Measurements from ENCODE around the gene NDUFC2.
"Not testable (repeated sequence)": the region's sequence is repeated elsewhere in the genome, so short reads cannot be mapped to it uniquely, and the experiment has no call there.

The NDUFC2 gene

DNA sequence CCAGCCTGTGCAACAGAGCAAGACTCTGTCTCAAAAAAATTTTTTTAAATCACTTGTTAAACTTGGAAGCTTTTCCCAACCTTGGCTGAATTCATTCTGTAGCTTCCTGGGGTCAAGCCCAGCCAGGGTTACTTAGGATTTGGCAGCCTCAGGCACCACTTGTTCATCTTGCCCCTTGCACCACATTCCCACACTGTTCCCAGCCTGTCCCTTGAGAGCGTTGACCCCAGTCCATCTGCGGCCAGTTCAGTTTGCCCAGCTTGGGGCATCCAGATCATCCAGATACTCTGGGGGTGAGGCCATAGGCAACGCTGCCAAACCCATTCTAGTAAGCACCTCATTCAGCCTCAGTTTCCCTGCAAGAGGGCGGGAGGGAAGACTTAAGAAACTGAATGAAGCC is 24.7 kb downstream of the NDUFC2 start:
- DNase-seq (ENCODE audit: low read depth in 3 of 3), result no peak

GRCh38 chr11:78050964-78051831 is 28.5 kb downstream of the NDUFC2 start:
- no peak for DNase-seq (ENCODE audit: low read depth in 3 of 3)

GRCh38 chr11:78049348-78049747 is 30.3 kb downstream of the NDUFC2 start:
- no peak for DNase-seq (ENCODE audit: low read depth in 3 of 3)

- no peak for DNase-seq (ENCODE audit: low read depth in 3 of 3)
Measured at GRCh38 chr11:78048561-78048960, 31.1 kb downstream of the NDUFC2 start.

- DNase-seq (ENCODE audit: low read depth in 3 of 3), result no peak
Measured at GRCh38 chr11:78046486-78046854, 33.2 kb downstream of the NDUFC2 start.

- DNase-seq (ENCODE audit: low read depth in 3 of 3), result peak; percentile 57 to 64 (median 58)
Measured at GRCh38 chr11:78045851-78046485, 33.7 kb downstream of the NDUFC2 start.

DNA sequence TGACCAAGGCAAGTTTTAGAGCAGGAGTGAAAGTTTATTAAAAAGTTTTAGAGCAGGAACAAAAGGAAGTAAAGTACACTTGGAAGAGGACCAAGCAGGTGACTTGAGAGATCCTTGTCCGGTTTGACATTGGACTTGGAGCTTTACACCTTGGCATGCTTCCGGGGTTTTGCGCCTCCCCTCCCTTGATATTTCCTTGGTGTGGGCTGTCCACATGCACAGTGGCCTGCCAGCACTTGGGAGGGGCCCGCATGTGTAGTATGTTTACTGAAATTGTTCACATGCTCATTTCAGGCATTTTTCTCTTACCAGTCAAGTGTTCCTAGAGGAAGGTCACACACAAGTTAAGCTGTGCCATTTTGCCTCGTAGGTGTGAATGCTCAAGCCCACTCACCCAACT is 35.0 kb downstream of the NDUFC2 start:
- DNase-seq (ENCODE audit: low read depth in 3 of 3), result no peak

DNA sequence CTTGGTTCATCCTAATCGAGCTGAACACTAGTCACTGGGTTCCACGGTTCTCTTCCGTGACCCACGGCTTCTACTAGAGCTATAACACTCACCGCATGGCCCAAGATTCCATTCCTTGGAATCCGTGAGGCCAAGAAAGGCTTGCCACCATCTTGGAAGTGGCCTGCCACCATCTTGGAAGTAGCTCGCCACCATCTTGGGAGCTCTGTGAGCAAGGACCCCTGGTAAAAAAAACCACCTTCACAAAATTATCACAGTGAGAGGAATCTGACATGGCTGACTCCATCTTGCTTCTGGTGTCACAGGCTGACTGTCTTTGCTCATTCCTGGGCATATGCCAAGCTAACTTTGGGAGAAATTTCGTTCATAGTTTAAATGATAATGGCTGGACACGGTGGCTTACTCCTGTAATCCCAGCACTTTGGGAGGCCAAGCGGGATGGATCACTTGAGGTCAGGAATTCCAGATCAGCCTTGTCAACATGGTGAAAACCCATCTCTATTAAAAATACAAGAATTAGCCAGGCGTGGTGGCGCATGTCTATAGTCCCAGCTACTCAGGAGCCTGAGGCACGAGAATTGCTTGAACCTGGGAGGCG is 37.7 kb downstream of the NDUFC2 start:
- DNase-seq (ENCODE audit: low read depth in 3 of 3), result no peak

GRCh38 chr11:78041380-78041719 is 38.3 kb downstream of the NDUFC2 start:
- DNase-seq (ENCODE audit: low read depth in 3 of 3), result not testable (repeated sequence)

DNA sequence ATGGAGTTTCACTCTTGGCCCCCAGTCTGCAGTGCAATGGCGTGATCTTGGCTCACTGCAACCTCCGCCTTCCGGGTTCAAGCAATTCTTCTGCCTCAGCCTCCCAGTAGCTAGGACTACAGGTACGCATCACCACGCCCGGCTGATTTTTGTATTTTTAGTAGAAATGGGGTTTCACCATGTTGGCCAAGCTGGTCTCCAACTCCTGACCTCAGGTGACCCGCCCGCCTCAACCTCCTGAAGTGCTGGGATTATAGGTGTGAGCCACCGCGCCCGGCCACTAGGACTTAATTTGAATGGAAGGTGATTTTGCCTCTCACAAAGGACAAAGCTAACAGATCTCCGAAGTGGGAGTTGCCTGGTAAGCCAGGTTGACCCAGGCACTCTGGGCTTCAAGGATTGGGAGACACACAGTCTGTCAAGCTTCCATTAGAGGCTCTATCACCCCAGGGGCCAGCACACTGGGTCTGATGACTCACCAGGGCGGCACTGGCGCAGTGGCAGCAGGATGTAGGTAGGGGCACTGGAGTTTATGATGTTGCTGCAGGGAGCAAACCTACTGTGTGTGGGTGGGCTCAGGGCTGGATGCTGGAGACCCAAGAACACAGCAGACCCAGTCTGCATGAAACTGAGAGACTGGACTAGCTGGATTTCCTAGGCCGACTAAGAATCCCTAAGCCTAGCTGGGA is 38.8 kb downstream of the NDUFC2 start:
- DNase-seq (ENCODE audit: low read depth in 3 of 3), result no peak

DNA sequence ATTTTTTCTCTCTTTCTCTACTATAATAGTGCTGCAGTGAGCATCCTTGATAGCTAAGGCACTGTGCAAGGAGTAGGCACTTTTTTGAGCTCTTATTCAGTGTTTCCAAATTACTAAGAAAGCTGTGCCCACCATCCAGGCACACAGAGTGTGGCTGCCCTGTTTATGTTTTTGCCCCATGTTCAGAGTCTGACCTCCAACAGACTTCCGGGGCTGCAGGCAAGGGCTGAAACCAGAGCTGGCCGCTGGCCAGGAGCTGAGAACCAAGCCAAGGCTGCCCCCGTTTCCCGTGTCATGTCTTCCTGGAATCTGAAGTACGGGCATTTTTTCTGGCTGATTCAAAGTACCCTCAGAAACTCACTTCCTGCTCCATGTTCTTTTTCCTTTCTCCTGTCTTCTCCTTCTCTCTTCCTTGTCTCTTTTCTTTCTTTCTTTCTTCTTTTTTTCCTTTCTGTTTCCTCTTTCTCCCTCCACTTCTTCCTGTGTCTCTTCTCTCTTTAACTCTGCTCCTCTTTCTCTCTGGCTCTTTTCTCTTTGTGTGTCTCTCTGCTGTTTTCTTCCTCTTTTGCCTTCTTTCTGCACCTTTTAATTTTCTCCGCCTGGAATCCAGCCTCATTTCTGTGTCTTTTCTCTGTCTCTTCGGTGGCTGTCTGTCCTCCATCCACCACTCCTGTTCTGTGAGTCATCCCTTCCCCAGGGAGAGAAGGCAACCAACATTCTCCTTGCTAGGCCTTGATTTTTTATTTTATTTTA is 39.6 kb downstream of the NDUFC2 start:
- DNase-seq (ENCODE audit: low read depth in 3 of 3), result no peak

GRCh38 chr11:78039391-78039918 is 40.2 kb downstream of the NDUFC2 start:
- no peak for DNase-seq (ENCODE audit: low read depth in 3 of 3)

- no peak for DNase-seq (ENCODE audit: low read depth in 3 of 3)
Measured at GRCh38 chr11:78038697-78039313, 40.9 kb downstream of the NDUFC2 start.

- DNase-seq (ENCODE audit: low read depth in 3 of 3), result no peak
Measured at GRCh38 chr11:78037825-78038620, 41.6 kb downstream of the NDUFC2 start.

DNA sequence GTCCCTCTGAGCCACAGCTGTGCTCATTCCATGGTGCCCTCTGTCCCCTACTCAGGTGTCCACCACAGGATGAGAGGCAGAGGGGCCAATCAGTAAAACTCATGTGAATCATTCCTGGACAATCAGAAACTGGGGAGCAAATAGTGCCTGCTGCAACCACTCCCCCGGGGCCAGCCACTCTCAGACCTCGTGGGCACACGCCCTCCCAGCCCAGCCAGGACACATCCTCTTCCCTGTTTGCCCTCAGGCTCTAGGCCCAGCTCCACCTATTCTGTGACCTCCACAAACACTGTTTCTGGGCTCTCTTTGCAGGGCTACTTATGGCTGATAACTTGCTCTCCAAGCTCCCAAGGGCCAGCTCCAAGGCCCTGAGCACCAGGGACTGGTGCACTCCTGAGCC is 42.6 kb downstream of the NDUFC2 start:
- no peak for DNase-seq (ENCODE audit: low read depth in 3 of 3)

DNA sequence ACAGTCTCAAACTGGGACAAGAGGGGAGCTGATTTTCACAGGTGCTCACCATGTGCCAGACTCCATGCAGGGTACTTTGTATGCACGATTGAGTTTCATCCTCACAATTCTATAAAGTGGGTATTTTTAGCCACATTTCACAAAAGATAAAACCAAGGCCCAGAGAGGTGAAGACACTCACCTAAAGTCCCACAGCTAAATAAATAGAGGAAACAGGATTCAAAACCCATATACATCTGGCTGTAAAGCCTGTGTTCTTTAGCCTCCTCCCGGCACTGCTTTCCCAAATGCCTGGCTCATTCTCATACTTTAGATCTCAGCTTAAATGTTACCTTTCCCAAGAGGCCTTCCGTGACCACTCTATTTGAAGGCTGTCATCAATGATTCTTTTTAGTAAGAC is 43.3 kb downstream of the NDUFC2 start:
- DNase-seq (ENCODE audit: low read depth in 3 of 3), result no peak

GRCh38 chr11:78034623-78035022 is 45.0 kb downstream of the NDUFC2 start:
- DNase-seq (ENCODE audit: low read depth in 3 of 3), result no peak

DNA sequence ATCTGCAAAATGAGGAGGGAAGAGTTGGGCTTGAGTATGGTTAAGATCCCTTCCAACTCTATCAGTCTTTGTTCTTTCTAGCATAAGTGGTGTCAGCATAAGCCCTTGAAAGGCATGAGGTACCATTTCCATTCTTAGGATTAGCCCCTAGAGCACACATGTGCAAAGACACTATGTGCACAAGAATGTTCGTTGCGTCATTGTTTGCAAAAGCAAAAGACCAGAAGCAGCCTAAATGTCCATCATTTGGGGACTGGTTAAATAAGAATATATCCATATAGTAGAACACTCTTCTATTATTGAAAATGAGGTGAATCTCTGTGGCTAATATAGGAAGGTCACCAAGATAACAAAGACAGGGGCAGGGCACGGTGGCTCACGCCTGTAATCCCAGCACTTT is 46.6 kb downstream of the NDUFC2 start:
- no peak for DNase-seq (ENCODE audit: low read depth in 3 of 3)

- DNase-seq (ENCODE audit: low read depth in 3 of 3), result no peak
Measured at GRCh38 chr11:78032090-78032489, 47.6 kb downstream of the NDUFC2 start.

GRCh38 chr11:78031629-78032028 is 48.0 kb downstream of the NDUFC2 start:
- no peak for DNase-seq (ENCODE audit: low read depth in 3 of 3)
